ENCODE measurements around the gene ELF1. TPM values are rescaled to one million over a fixed set of nuclear protein-coding genes. Genes with fewer than 3 reads are reported as not detected.

ELF1 gene
- 100 to 1,000 TPM; 101 to 138 (median 104) TPM for total RNA-seq

- TF ChIP-seq POLR2A (IDR thresholded peaks at IDR 0.05) = peak; percentile 38
- no peak for TF ChIP-seq CTCF (IDR thresholded peaks at IDR 0.05)
- TF ChIP-seq POLR2AphosphoS5 (IDR thresholded peaks at IDR 0.05) = peak in 1 of 3 donors; percentile 73
- Histone ChIP-seq H3K36me3 (no peaks in the 10 kb centered on the region), H3K4me1 (peaks cover 0 to 13% of the 10 kb centered on the region in 2 donors), H3K27me3 (no peaks in the 10 kb centered on the region), H3K9me3 (no peaks in the 10 kb centered on the region), H3K4me3 (peak within 1 kb of the TSS; percentile 31 to 58 (median 35)), H3K27ac (peak within 1 kb of the TSS; percentile 83 to 90)
- intact Hi-C loops (cut with DNase I; ENCODE audit: low total_unique reads) = no loop called here
- DNase-seq (ENCODE audit: low spot score in 2 of 2) = peak in 1 of 2 donors; percentile 58
Observed at GRCh38 chr13:41019011-41019487, at the start of gene ELF1. TSS of gene ELF1 (minus strand) at chr13:41019316. CDS start at chr13:40982054, 37,262 bp downstream.

GRCh38 chr13:41065078-41065477 is 46.0 kb upstream of the ELF1 start:
- DNase-seq (ENCODE audit: low spot score in 2 of 2) = no peak
- Histone ChIP-seq H3K9me3 (no peaks in the 10 kb centered on the region), H3K4me3 (no peak overlapping the region), H3K36me3 (no peaks in the 10 kb centered on the region), H3K27me3 (no peaks in the 10 kb centered on the region), H3K4me1 (peaks cover 0 to 24% of the 10 kb centered on the region in 2 donors), H3K27ac (peak overlapping the region; percentile 64 to 96)
- TF ChIP-seq POLR2AphosphoS5 (IDR thresholded peaks at IDR 0.05) (no peak), CTCF (IDR thresholded peaks at IDR 0.05) (no peak), POLR2A (IDR thresholded peaks at IDR 0.05) (no peak)
- intact Hi-C loops (cut with DNase I; ENCODE audit: low total_unique reads) = no loop called here

GRCh38 chr13:41064493-41064892 is 45.4 kb upstream of the ELF1 start:
- Histone ChIP-seq H3K36me3 (no peaks in the 10 kb centered on the region), H3K27ac (peak overlapping the region; percentile 16 to 96), H3K9me3 (no peaks in the 10 kb centered on the region), H3K27me3 (no peaks in the 10 kb centered on the region), H3K4me3 (no peak overlapping the region), H3K4me1 (peaks cover 0 to 24% of the 10 kb centered on the region in 2 donors)
- intact Hi-C loops (cut with DNase I; ENCODE audit: low total_unique reads) = loop anchor here (5.0 kb wide), 1 partner anchor 978 kb away; no protein-coding TSS in a partner anchor
- DNase-seq (ENCODE audit: low spot score in 2 of 2) = no peak
- no peak for TF ChIP-seq POLR2AphosphoS5 (IDR thresholded peaks at IDR 0.05)
- no peak for TF ChIP-seq CTCF (IDR thresholded peaks at IDR 0.05)
- no peak for TF ChIP-seq POLR2A (IDR thresholded peaks at IDR 0.05)

- H3K27me3 ChIP-seq = no peaks in the 10 kb centered on the region
- intact Hi-C loops (cut with DNase I; ENCODE audit: low total_unique reads) = loop anchor here (5.0 kb wide), 1 partner anchor 980 kb away; no protein-coding TSS in a partner anchor
- peaks cover 0 to 24% of the 10 kb centered on the region in 2 donors for H3K4me1 ChIP-seq
- peak in 1 of 3 donors; percentile 20 for TF ChIP-seq POLR2AphosphoS5 (IDR thresholded peaks at IDR 0.05)
- no peak for TF ChIP-seq CTCF (IDR thresholded peaks at IDR 0.05)
- no peak for TF ChIP-seq POLR2A (IDR thresholded peaks at IDR 0.05)
- H3K36me3 ChIP-seq = no peaks in the 10 kb centered on the region
- peak overlapping the region; percentile 96 to 99 for H3K27ac ChIP-seq
- no peaks in the 10 kb centered on the region for H3K9me3 ChIP-seq
- no peak for DNase-seq (ENCODE audit: low spot score in 2 of 2)
- peak overlapping the region; percentile 64 to 88 (median 84) for H3K4me3 ChIP-seq
Observed at GRCh38 chr13:41061914-41062837, 43.1 kb upstream of the ELF1 start.
